SK-N-MC (cell line): ENCODE measurements around the gene OR4M1.
"Not testable (repeated sequence)": the region's sequence is repeated elsewhere in the genome, so short reads cannot be mapped to it uniquely, and the experiment has no call there.

Source experiments
- DNase-seq: peaks from one replicate; pipeline ENCODE4 v3.0.0-alpha.2; 2011; ENCODE audit warnings: low read depth, low spot score
- H3K27ac ChIP-seq: fragments of 200-600 bp; sonication (generic); 2 replicates; pipeline ENCODE4 v1.5.1; 2016; ENCODE audit warnings: mixed run types
- H3K36me3 ChIP-seq: fragments of 200-600 bp; sonication (generic); 2 replicates; pipeline ENCODE4 v1.6.1; 2017; ENCODE audit warnings: antibody characterized with exemption, low read length, mixed read lengths; ENCODE audit not compliant: insufficient read depth
- H3K4me3 ChIP-seq: fragments of 200-600 bp; sonication (generic); 2 replicates; pipeline ENCODE4 v1.5.1; 2016
- H3K9ac ChIP-seq: fragments of 200-600 bp; sonication (generic); 2 replicates; pipeline ENCODE4 v1.8.0; 2017; ENCODE audit warnings: mixed run types, mixed read lengths; ENCODE audit not compliant: insufficient read length
- H3K9me3 ChIP-seq: fragments of 200-600 bp; sonication (generic); 2 replicates; pipeline ENCODE4 v1.6.1; 2017; ENCODE audit warnings: low read depth, mild to moderate bottlenecking, antibody characterized with exemption, low read length, moderate library complexity, mixed read lengths
- EZH2 ChIP-seq: fragments of 200-600 bp; sonication (generic); IDR thresholded peaks from one replicate; pipeline ENCODE4 v1.6.1; 2017; ENCODE audit warnings: antibody characterized with exemption
- FOXP2 ChIP-seq: optimal IDR thresholded peaks from 2 replicates; pipeline ENCODE3; 2011; ENCODE audit warnings: mild to moderate bottlenecking, moderate library complexity; ENCODE audit not compliant: insufficient read depth; ENCODE audit errors: extremely low read length, control extremely low read depth
- POLR2AphosphoS5 ChIP-seq: IDR thresholded peaks from 2 replicates; pipeline ENCODE4 v1.6.1; 2012; ENCODE audit warnings: mild to moderate bottlenecking, low read depth, low read length, borderline replicate concordance

The OR4M1 gene

GRCh38 chr14:19775587-19775986, 2.3 kb downstream of the OR4M1 start:
- H3K9ac ChIP-seq = no peak overlapping the region
- no peaks in the 10 kb centered on the region for H3K9me3 ChIP-seq
- TF ChIP-seq POLR2AphosphoS5 = no peak
- no peak for TF ChIP-seq FOXP2

GRCh38 chr14:19785848-19786247, 12.5 kb downstream of the OR4M1 start:
- not testable (repeated sequence) for H3K27ac ChIP-seq, DNase-seq, H3K9ac ChIP-seq, H3K9me3 ChIP-seq, H3K4me3 ChIP-seq, H3K36me3 ChIP-seq

More at GRCh38 chr14:19775587-19775986, 2.3 kb downstream of the OR4M1 start:
- no peak for DNase-seq
- H3K27ac ChIP-seq = no peak overlapping the region
- no peaks in the 10 kb centered on the region for H3K36me3 ChIP-seq
- H3K4me3 ChIP-seq = no peak overlapping the region

GRCh38 chr14:19787318-19787717, 14.0 kb downstream of the OR4M1 start:
- not testable (repeated sequence) for H3K27ac ChIP-seq, H3K9ac ChIP-seq, DNase-seq, H3K36me3 ChIP-seq, H3K4me3 ChIP-seq, H3K9me3 ChIP-seq

GRCh38 chr14:19788150-19788549, 14.8 kb downstream of the OR4M1 start:
- not testable (repeated sequence) for DNase-seq, H3K9ac ChIP-seq, H3K27ac ChIP-seq, H3K4me3 ChIP-seq, H3K36me3 ChIP-seq, H3K9me3 ChIP-seq

GRCh38 chr14:19796520-19797108, 23.3 kb downstream of the OR4M1 start:
- H3K27ac ChIP-seq, DNase-seq, H3K4me3 ChIP-seq, H3K36me3 ChIP-seq, H3K9ac ChIP-seq, H3K9me3 ChIP-seq: not testable (repeated sequence)

GRCh38 chr14:19799880-19800279, 26.6 kb downstream of the OR4M1 start:
- H3K36me3 ChIP-seq = no peaks in the 10 kb centered on the region

GRCh38 chr14:19800282-19801117, 27.2 kb downstream of the OR4M1 start:
- Histone ChIP-seq H3K9me3 (no peaks in the 10 kb centered on the region), H3K27ac (no peak overlapping the region), H3K36me3 (no peaks in the 10 kb centered on the region), H3K4me3 (no peak overlapping the region), H3K9ac (no peak overlapping the region)
- no peak for DNase-seq
- TF ChIP-seq EZH2 (no peak), FOXP2 (no peak), POLR2AphosphoS5 (no peak)

More at GRCh38 chr14:19799880-19800279, 26.6 kb downstream of the OR4M1 start:
- no peak for TF ChIP-seq FOXP2
- no peak for TF ChIP-seq EZH2
- no peak for TF ChIP-seq POLR2AphosphoS5
- Histone ChIP-seq H3K4me3 (no peak overlapping the region), H3K9me3 (no peaks in the 10 kb centered on the region), H3K9ac (no peak overlapping the region), H3K27ac (no peak overlapping the region)
- no peak for DNase-seq

GRCh38 chr14:19801118-19801464, 27.8 kb downstream of the OR4M1 start:
- no peaks in the 10 kb centered on the region for H3K9me3 ChIP-seq

GRCh38 chr14:19803470-19803869, 30.2 kb downstream of the OR4M1 start, which contains the start of gene OR4N2:
Gene OR4N2 (plus strand): TSS chr14:19803770. CDS start chr14:19827449, 23,679 bp downstream.
- H3K4me3 ChIP-seq, H3K36me3 ChIP-seq, DNase-seq, H3K9ac ChIP-seq, H3K27ac ChIP-seq, H3K9me3 ChIP-seq: not testable (repeated sequence)

More at GRCh38 chr14:19801118-19801464, 27.8 kb downstream of the OR4M1 start:
- TF ChIP-seq EZH2 = no peak
- H3K27ac ChIP-seq = no peak overlapping the region
- H3K36me3 ChIP-seq = no peaks in the 10 kb centered on the region
- H3K9ac ChIP-seq = no peak overlapping the region
- no peak for DNase-seq
- no peak overlapping the region for H3K4me3 ChIP-seq

GRCh38 chr14:19813171-19813920, 40.0 kb downstream of the OR4M1 start:
- DNase-seq, H3K27ac ChIP-seq, H3K4me3 ChIP-seq, H3K9me3 ChIP-seq, H3K9ac ChIP-seq, H3K36me3 ChIP-seq: not testable (repeated sequence)

GRCh38 chr14:19819879-19820278, 46.6 kb downstream of the OR4M1 start:
- not testable (repeated sequence) for H3K9me3 ChIP-seq, DNase-seq, H3K9ac ChIP-seq, H3K36me3 ChIP-seq, H3K27ac ChIP-seq, H3K4me3 ChIP-seq

- H3K4me3 ChIP-seq, H3K9ac ChIP-seq, H3K36me3 ChIP-seq, H3K9me3 ChIP-seq, H3K27ac ChIP-seq, DNase-seq: not testable (repeated sequence)
These were observed 47.7 kb downstream of the OR4M1 start for GRCh38 chr14:19821016-19821415.
